Activated CD4-positive, alpha-beta T cell treated with anti-CD3 and anti-CD28 coated beads, Interleukin-2, amount 50 U/mL, for 4 hours (primary cell): Measurements from ENCODE around the gene TMEM125.

ENCODE experiments used
- DNase-seq, 2 experiments: peaks; one replicate each; pipeline ENCODE4 v3.0.0-alpha.2; 2020

TMEM125 gene

GRCh38 chr1:43313771-43314170 lies 44.0 kb downstream of the TMEM125 start:
- no peak for DNase-seq

GRCh38 chr1:43314233-43314632 lies 44.5 kb downstream of the TMEM125 start:
- DNase-seq, result no peak

- DNase-seq, result no peak
Measured at GRCh38 chr1:43315481-43315880, 45.7 kb downstream of the TMEM125 start.

GRCh38 chr1:43315963-43316737 lies 46.4 kb downstream of the TMEM125 start:
- DNase-seq, result no peak

- DNase-seq, result no peak
Measured at GRCh38 chr1:43316738-43317520, 47.1 kb downstream of the TMEM125 start.

- DNase-seq, result no peak
Measured at GRCh38 chr1:43317817-43318471, 48.2 kb downstream of the TMEM125 start.

- no peak for DNase-seq
Measured at GRCh38 chr1:43318831-43319230, 49.0 kb downstream of the TMEM125 start.

GRCh38 chr1:43319288-43319687 lies 49.5 kb downstream of the TMEM125 start:
- DNase-seq, result no peak

GRCh38 chr1:43319766-43320165 lies 50.0 kb downstream of the TMEM125 start:
- DNase-seq, result no peak

GRCh38 chr1:43321331-43321891 lies 51.6 kb downstream of the TMEM125 start:
- no peak for DNase-seq

- no peak for DNase-seq
Measured at GRCh38 chr1:43322506-43322905, 52.7 kb downstream of the TMEM125 start.
